Left lobe of liver (tissue), 2 donors: Measurements from ENCODE around the gene TLR10. TPM values are rescaled to one million over a fixed set of nuclear protein-coding genes. Genes with fewer than 3 reads are reported as not detected.

Source experiments
- ATAC-seq: fragments of 200-7000 bp; cut with Tn5 transposase; one replicate; pipeline ENCODE4 v1.9.1; 2020; ENCODE audit warnings: mild to moderate bottlenecking, moderate library complexity
- DNase-seq: peaks from one replicate; pipeline ENCODE4 v3.0.0-alpha.2; 2020; ENCODE audit warnings: low spot score
- total RNA-seq: library from RNA; stranded (reverse); gene quantifications from one replicate; pipeline ENCODE4 v1.2.1, GENCODE V29; 2021
- donor health status: DM: no; HTN: no; CAD: no; lungs with moderate emphysema.
- donor health status: DM: no; HTN: yes; CAD: no.

Gene TLR10
- total RNA-seq, 1 donor from 2014 or later, result 0.08 TPM

DNA sequence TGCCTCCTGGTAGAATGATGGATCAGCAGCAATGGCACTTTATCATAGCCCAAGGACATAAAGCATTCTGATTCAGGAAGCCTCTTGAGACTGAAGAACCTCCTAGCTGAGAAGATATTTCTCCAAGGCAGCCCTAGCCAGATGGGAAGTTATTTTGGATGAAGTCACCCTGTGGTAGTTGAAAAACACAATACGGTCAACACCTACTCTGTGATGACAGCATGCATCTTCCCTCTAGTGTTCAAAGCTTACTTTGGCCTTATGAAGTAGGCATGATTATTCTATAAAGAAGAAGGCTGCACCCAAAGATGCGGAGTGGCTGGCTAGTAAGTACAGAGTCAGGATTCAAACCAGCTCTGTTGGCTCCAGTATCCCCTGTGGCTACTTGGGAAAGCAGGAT is 47.9 kb downstream of the TLR10 start:
- ATAC-seq (no peak), DNase-seq (no peak)

DNA sequence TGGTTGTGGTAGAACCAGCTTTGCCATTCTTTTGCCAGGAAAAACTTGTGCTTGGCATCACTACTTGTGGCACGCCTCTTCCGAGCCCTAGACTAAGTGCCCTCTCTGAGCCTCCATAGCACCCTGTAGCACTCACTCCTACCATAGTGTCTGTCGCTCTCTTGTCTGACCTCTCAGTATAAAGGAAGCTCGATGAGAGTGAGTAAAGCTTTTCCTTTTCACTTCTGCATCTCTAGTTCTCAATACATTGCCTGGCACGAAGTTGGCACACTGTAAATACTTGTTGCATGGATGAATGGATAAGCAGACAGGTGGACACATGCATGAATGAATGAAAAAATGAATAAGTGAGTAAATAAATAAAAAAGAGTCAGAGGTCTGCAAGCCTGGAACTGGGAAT is 48.3 kb downstream of the TLR10 start:
- DNase-seq, result no peak
- ATAC-seq, result no peak

DNA sequence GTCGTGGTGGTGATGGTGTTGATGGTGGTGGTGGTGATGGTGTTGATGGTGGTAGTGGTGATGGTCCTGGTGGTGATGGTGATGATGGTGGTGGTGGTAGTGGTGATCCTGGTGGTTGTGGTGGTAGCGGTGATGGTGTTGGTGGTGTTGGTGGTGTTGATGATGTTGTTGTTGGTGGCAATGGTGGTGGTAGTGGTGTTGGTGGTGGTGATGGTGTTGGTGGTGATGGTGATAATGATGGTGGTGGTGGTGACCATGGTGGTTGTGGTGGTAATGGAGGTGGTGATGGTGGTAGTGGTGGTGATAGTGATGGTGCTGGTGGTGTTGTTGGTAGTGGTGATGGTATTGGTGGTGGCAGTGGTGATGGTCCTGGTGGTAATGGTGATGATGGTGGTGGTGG is 49.1 kb downstream of the TLR10 start:
- no peak for DNase-seq
- ATAC-seq, result no peak

DNA sequence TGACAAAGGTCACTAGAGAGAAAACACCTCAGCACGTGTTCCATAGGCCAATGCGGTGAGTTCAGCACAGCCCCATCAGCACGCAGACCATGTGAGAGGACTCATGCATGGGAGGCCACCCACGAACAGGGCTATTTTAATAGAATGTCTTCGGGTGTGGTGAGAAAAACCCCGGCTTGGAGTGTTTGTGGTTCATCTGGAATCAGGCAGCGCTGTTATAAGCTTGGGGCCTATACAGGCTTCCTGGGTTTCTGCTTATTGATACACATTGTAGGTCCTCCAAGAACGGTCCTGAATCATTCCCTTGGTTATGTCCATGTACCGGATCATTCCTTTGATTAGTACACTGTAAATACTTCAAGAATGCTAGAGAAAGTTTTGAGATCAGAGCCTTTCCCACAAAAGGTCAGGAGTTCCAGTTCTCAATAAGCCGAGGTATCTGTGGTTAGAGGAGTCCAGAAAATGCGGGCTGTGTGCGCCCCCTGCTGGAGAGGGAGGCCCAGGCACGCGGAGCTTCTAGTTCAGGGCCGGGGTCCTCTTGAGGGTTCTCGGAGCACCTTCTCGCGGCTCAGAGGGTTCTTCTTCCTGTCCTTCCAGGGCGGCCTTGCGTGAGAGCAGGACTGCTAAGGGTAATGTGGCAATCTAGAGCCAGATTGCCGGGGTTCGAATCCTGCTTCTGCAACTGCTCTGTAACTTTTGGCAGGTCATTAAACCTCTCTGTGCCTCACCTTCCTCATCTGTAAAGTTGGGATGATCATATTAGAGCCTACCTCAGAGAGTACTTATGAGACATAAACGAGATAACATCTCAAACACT is 51.8 kb downstream of the TLR10 start:
- ATAC-seq (peak; percentile 97), DNase-seq (peak; percentile 81)

DNA sequence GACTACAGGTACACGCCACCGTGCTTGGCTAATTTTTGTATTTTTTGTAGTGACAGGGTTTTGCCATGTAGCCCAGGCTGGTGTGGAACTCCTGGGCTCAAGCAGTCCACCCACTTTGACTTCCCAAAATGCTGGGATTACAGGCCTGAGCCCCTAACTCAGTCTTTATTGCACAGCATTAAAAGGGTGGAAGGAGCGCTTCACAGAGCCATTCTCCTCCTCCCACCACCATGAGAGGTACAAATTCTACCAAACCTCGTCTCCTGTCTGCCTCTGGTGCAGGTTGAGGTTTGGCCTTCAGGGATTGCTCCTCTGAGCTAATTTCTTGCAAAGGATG is 52.3 kb downstream of the TLR10 start:
- ATAC-seq, result no peak

DNA sequence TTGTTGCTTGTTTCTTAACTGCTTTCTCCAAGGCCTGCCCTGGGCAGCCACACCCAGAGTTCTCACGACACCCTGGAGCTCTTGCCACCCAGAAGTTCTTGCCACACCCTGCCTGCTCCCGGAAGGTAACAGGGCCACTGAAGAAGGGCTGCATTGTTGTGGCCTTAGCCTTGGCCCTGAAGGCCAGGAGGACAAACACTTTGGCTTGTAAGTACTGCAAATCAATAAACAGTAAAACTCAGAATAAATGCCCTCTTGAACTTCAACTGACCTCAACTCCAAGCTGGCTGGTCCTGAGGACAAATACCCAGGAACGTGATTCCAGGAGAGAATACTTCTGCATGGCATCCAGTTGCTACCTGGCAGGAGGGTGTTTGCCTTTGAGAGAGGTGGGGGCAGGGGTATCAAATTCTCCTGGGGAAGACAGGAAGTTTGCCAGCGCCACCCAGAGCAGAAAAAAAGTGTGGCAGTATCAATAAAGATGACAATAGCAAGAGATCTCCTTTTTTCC is 54.1 kb downstream of the TLR10 start:
- peak; percentile 42 for ATAC-seq

More for the DNA sequence above, 52.3 kb downstream of the TLR10 start:
- DNase-seq, result no peak

DNA sequence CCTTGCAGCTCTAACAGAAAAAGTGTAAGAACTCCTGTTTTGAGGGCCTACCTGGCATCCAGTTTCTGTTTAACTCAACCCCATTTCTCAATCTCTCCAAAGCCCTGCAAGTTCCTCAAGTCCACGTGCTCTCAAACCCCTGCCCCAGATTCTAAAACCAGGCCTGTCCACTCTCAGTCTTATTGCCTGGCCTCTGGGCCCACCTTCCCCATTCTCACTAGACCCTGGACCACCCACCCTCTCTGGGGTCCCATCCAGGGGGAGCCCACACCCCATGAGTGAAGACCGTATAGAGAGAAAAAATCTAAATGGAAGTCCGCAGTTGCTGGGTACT is 58.3 kb downstream of the TLR10 start:
- ATAC-seq (no peak), DNase-seq (no peak)

More for the DNA sequence above, 54.1 kb downstream of the TLR10 start:
- no peak for DNase-seq

DNA sequence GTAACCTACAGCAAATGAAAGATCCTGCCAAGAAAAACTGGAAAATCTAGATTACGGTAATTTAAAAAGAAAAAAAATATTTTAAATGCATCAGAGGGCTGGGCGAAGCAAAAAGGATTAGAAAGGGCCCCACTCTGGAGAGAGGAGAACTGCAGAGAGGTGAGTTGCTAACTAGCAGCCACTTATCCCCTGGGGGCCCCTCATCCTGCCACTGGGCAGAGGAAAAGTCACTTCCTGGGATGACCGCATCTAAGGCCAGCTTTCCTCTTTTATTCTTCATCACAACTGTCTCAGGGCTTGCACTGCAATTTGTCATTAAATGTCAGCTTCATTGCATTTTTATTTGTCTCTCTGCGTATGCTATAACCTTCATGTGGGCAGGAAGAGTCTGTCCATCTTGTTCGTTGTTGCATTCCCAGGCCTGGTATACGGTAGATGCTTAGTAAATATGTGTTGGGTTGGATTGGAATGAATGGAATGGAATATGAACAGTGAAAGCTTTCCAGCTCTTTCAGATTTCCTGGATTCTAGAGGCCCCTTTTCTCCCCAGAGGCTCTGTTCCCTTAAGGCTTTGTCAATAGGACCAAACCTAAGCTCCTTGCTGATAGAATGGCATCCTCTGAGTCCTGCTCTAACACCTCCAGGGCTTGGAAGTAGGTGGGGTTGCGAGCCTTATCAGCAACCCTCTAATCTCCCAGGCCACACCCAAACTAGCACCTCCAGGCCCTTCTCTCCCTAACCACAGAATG is 58.9 kb downstream of the TLR10 start:
- DNase-seq, result no peak
- ATAC-seq, result no peak

DNA sequence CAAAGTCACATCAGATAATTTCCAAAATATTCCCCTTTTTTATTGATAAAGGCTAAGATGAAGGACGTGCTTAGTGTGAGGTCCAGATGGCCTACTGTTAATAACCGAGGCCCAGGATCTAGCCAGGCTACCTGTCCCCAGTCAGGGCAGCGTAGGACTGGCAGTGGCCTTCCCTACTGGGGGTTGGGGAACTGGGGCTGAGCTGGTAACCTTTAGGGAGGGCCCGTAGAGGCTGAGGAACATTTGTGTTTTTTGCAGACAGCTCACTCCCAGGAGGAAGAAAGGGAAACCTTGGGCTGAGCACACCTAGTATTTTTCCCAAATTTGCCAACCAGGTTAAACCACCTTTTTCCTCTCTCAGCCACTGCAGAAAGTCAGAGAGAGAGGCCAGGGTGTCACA is 59.7 kb downstream of the TLR10 start:
- no peak for ATAC-seq
- DNase-seq, result no peak

Other genes starting within 250 kb of the TLR10 start
- 28.6 TPM for gene KLF3, start 118.8 kb downstream of the TLR10 start, total RNA-seq
- gene TLR1, start 21.8 kb upstream of the TLR10 start, total RNA-seq, result 4.2 TPM
- 1.5 TPM for gene TLR6, start 73.8 kb upstream of the TLR10 start, total RNA-seq
- 52.6 TPM for gene FAM114A1, start 84.8 kb upstream of the TLR10 start, total RNA-seq
- gene TMEM156, start 249.4 kb upstream of the TLR10 start, total RNA-seq, result 0.55 TPM